Measurements from ENCODE around the gene ZNF593OS.

The ZNF593OS gene

DNA sequence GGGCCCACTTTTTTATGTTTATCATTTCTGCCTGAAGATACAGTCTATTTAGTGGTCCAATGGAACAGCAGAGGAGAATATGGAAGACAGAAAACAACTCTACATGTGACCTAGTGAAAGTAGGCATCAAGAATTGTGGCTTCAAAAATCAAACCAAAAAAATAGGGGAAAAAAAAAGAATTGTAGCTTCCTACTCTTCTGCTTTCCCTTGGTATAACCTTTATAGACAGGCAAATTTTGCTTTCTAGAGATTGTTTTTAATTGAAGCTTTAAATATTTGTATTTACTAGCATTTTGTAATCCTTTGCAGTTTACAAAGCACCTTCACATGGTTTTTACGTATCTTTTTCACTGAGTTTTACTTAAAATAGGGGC is 45.7 kb downstream of the ZNF593OS start:
- DNase-seq: no peak

DNA sequence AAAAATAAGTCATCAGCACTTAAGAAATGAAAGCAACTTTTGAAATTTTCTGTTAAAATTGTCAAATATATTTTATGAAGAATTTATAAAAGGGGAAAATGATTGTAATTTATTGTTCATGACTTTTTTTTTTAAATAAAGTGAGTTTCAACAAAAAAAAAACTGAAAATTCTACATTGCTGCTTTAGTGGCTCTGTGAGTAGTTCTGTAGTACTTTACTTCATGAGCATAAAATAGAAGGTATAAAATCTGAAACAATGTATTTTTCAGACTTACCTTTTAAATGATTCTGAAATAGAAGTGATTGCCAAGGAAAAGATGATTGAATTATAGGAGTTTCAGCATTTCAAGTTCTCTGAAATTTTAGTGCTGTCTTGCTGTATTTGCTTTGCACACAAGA is 46.2 kb downstream of the ZNF593OS start:
- no peak for DNase-seq

DNA sequence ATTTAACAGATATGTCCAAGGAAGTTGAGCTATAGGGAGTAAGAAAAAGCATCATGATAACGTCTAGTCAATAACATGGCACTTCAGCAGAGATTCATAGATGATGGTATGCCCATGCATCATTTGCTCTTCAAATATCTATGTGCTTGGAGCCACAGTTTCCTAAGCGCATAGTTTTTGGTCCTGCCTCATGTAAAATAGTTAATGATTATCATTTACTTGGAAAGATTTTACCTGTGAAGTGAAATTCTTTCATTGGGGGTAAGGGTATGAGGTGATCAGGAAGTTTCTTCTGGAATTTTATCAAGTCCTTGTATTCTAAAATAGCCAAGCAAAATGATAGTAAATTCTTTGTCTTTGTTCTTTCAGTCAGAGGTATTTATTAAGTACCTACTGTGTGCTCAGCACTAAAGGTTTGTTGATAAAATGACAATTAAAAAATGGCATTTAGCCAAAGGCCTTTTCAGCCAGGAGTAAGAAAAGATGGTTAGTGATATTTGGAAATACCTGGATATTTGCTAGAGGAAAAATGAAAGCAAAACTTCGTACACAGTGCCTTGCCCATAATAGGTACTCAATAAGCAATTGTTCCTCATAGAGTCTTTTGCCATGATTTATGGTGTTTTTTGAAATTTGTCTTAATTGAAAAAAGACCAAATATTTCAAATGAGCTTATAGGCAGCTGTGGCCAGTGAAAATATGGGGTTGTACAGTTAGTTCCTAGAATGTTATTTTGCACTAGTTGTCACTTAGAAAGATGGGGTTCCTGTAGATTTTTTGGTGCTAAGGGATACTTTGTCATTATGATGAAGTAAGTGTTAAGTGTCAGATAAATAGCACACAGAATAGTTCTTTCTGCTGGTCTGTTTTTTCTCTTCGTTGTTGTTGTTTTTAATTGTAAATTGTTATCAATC is 47.0 kb downstream of the ZNF593OS start:
- no peak for DNase-seq

DNA sequence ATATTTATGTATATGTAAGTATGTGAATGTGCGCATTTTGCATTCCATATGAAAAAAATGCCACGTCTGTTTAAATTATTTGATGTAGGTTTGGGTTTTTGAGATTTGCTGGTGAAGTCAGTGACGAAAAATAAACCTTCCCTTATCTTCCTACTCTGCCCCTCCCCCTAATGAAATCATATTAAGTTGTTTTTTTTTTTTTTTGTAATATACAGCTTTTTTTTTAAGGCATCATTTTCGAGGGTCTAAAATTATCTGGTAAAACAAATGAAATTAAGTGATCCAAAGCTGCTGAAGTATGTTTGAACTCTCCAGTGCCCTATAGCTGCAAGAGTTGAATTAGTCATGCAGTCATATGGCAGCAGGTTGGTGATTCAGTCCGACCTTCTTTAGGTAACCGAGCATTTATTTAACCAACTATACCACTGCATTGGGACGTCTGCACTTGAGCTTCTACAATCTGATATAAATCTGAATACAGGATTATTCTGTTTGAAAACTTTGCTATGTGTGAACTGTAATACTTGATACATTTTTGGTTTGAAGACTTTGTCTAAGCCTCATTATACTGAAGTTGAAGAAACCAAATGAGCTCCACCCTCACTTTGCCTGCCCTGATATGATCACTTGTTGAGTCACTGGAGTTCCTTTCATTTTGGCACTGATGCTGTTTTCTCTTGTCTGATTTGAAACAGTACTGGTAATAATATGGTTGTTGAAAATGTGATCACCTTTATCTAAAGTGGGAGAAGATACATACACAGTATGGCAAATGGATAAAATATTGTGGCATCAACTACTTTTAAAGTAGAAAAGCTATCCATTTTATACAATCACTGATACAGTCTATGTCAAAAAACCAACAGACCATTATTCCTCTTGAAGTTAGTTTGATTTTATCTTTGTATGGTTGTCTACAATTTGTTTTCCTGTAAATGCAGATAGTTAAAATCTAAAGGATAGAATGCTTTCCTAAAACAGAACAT is 48.4 kb downstream of the ZNF593OS start:
- no peak for DNase-seq

DNA sequence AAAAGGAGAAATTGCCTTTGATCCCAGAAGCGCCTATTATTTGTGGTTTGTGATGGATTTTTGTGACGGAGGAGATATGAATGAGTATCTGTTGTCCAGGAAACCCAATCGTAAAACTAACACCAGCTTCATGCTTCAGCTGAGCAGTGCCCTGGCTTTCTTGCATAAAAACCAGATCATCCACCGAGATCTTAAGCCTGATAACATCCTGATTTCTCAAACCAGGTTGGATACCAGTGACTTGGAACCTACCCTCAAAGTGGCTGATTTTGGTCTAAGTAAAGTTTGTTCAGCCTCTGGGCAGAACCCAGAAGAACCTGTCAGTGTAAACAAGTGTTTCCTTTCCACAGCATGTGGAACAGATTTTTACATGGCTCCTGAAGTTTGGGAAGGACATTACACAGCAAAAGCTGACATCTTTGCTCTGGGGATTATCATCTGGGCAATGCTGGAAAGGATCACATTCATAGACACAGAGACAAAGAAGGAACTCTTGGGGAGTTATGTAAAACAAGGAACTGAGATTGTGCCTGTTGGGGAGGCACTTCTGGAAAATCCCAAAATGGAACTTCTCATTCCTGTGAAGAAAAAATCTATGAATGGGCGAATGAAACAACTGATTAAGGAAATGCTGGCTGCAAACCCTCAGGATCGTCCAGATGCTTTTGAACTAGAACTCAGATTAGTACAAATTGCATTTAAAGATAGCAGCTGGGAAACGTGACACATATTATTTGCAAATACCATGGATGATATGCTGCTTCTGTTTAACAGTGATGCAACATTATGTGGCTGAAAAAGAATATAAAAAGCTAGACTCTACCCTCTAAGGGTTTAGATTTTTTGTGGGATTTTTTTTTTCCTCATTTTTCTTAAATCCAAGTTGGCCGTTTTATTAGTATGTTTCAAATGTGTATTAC is 49.5 kb downstream of the ZNF593OS start:
- DNase-seq: no peak

DNA sequence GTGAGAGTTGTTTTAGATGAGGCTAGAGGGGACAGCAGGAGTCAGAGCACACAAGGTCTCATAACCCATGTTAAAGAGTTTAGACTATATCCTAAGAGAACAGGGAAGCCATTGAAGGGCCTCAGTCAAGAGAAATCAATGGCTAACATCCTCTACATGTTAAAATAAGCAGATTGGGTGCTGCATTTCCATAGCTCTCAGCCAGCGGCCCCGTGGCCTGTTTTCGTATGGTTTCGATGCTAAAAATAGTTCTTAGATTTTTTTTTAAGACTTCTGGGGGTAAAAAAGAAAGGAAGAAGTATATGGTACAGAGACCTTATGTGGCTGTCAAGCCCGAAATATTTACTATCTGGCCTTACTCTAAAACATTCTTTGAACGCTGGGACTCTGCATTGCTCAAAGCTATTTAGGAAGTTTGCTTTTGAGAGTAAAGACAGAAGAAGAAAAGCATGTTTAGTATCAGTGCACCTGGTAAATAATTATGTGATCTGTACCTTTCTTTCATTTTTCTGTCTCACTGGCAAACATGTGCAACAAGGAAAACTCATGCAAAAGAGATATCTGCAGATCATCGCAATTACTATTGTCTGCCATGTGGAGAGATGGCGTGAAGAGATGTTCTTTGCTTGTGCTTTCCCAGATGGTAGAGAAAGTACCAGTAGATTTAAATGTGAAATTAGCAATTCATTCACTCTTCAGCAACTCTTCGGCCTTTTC is 51.6 kb downstream of the ZNF593OS start:
- DNase-seq: no peak
